ENCODE results near the gene ZNF768. TPM values are rescaled to one million over a fixed set of nuclear protein-coding genes. Genes with fewer than 3 reads are reported as not detected.
"Not testable (repeated sequence)": the region's sequence is repeated elsewhere in the genome, so short reads cannot be mapped to it uniquely, and the experiment has no call there.

Gene ZNF768
- total RNA-seq, 1 donor from 2014 or later: 14.7 TPM

- DNase-seq (ENCODE audit: low spot score): no peak
These were observed 6.8 kb upstream of the ZNF768 start for GRCh38 chr16:30533146-30533522.

GRCh38 chr16:30532285-30533145, 6.1 kb upstream of the ZNF768 start:
- no peak for DNase-seq (ENCODE audit: low spot score)

DNA sequence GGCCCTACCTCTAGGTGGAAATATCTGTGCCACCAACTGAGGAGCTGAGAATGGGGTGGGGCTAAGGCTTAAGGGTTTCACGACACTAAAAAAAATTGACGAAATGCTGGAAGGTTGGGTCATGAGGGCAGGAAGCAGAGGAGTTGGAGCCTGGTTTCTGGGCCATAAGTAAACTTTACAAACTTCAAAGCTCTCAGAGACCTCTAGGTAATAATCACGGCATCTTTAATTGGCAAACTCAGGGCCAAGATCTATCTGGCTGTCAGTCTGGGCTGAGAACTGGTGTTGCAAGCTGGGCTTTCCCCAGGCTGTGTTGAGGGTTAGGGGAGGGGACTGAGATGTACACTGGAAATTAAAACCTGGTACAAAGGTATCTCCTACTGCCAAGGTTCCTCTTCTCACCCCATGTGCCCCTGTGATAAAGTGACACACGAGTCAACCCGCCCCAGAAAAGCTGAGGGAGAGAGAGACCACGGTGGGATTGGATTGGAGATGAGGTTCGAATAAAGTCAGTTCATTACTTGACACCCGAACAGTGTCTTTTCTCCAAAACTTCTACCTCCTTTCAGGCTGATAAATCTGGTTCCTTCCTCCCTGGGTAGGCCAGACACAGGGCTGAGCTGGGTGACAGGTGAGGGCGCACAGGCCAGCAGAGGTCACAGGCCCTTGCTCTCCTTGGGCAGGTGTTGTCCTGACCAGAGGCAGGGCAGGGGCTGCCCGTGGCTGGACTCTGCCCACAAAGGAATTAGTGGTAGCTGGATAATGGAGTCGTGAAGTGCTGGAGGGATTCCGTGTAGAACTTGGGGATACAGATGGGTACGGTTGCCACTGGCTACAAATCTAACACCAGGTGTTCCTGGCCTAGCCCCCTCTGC, 4.0 kb upstream of the ZNF768 start:
- DNase-seq (ENCODE audit: low spot score): no peak

DNA sequence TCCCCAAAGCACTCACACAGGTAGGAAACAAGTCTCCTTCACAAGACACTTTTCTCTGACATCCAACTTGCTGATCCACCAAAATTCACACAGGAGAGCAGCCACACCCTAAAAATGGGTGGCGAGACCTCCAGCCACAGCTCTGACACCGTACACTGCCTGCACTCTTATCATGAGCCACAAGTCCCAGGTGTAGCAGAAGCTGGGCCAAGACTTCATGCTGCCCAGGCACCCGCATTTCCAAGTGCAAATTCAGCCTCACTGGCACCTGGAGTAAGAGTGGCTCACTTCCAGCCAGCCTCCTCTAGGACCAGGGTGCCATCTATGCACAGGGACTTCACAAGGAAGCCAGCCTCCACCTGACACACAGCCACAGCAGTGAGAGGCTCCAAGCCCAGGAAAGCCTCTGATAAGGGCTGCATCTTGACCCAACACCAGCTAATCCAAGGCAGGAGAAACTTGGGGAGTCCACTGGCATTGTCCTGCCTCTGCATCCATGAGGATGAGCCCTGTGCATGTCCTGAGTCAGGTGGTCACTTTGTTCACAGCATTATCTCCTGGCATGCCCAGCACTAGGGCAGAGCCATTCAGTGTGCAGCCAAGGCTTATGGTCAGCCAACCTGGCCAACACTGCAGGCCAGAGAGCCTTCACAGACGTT, 2.6 kb upstream of the ZNF768 start:
- DNase-seq (ENCODE audit: low spot score): no peak

- DNase-seq (ENCODE audit: low spot score): peak; percentile 89
These were observed 1.3 kb upstream of the ZNF768 start for GRCh38 chr16:30527635-30528178.

GRCh38 chr16:30526823-30527634, 663 bp upstream of the ZNF768 start:
- DNase-seq (ENCODE audit: low spot score): peak; percentile 99

- no peak for DNase-seq (ENCODE audit: low spot score)
These were observed 576 bp downstream of the ZNF768 start for GRCh38 chr16:30525844-30526136.

- no peak for DNase-seq (ENCODE audit: low spot score)
These were observed 1.5 kb downstream of the ZNF768 start for GRCh38 chr16:30524575-30525568.

- no peak for DNase-seq (ENCODE audit: low spot score)
These were observed 2.4 kb downstream of the ZNF768 start for GRCh38 chr16:30523768-30524574.

- not testable (repeated sequence) for DNase-seq (ENCODE audit: low spot score)
These were observed 3.5 kb downstream of the ZNF768 start for GRCh38 chr16:30522702-30523463.

- DNase-seq (ENCODE audit: low spot score): no peak
These were observed 4.3 kb downstream of the ZNF768 start for GRCh38 chr16:30521873-30522641.

DNA sequence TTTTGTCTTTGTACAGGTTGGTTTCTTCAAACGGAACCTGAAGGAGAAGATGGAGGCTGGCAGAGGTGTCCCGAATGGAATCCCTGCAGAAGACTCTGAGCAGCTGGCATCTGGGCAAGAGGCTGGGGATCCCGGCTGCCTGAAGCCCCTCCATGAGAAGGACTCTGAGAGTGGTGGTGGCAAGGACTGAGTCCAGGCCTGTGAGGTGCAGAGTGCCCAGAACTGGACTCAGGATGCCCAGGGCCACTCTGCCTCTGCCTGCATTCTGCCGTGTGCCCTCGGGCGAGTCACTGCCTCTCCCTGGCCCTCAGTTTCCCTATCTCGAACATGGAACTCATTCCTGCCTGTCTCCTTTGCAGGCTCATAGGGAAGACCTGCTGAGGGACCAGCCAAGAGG, 4.9 kb downstream of the ZNF768 start:
- DNase-seq (ENCODE audit: low spot score): no peak

GRCh38 chr16:30519120-30520049, 7.0 kb downstream of the ZNF768 start:
- DNase-seq (ENCODE audit: low spot score): no peak

DNA sequence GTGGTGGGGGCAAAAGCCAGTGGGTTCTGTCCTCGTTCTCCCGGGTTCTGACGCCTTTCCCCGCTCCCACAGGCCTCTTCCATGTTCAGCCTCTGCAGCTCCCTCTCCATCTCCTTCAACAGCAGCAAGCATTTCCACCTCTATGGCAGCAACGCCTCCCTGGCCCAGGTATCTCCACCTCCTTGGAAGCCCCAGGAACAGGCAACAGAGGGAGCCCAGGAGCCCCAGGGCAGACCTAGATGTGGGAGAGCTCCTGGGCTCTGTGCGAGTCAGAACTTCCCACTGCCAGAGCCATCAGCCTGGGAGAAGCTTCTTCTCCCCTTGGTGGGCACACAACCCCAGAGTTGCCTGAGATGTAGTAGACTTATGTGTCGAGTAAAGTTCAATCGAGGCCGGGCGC, 7.8 kb downstream of the ZNF768 start:
- no peak for DNase-seq (ENCODE audit: low spot score)

DNA sequence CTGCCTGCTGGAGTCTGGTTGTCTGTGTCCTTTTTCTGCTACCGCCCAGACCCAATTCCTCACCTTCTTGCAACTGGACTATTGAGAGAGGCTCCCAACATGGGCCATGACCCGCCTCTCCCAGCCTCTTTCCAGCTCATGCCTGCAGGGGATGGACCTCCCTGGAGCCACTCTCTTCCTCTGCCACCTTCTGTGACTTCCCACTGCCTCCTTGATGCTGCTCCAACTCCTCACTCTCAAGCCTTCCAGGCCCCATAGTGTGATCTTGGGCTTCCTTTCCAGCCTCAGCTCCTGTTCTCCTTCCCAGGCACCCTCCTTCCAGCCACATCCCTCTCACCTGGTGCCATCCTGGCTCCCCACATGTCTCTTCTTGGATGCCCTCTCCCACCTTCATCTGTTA, 11.1 kb downstream of the ZNF768 start:
- DNase-seq (ENCODE audit: low spot score): no peak

DNA sequence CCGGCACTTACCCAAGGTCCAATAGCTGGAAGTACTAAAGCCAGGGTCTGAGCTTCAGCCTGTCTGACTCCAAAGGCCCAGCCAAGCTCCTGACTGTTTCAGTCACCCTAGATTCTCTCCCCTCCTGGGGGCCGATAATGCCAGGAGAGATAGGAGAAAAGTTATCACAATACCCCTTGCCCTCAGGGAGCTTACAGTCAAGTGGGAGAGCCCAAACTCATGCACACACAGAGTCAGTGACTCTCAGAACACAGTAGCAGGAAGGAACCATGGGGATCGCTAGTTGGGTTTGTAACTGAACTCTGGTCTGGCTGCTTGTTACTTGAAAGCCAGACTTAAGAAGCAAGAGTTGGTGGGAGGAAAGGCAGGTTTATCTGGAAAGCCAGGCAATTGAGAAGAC, 14.9 kb downstream of the ZNF768 start:
- DNase-seq (ENCODE audit: low spot score): no peak
